GM18511 (cell line): Measurements from ENCODE around the gene FFAR2.
"Not testable (repeated sequence)": the region's sequence is repeated elsewhere in the genome, so short reads cannot be mapped to it uniquely, and the experiment has no call there.

Experiments used
- ATAC-seq: cut with Tn5 transposase; IDR thresholded peaks from one replicate; pipeline ENCODE4 v1.9.1; 2021; ENCODE audit warnings: mild to moderate bottlenecking, moderate library complexity; ENCODE audit not compliant: unreplicated experiment

The FFAR2 gene

DNA sequence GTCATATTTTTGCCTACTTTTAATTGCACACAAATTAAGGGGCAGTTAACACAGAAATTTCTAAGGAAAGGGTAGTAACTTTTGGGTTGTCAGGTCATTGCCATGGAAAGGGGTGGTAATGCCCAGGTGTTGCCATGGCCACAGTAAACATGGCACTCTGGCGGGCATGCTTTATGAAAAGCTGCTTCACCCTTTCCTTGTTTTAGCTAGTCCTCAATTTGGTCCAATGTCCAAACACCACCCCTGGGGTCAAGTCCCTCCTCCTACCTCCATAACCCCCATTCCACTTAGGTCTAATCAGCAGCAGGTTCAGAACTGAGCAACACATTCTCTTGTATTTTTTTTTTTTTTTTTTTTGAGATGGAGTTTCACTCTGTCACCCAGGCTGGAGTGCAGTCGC lies 6.6 kb downstream of the FFAR2 start:
- no peak for ATAC-seq

- ATAC-seq, result no peak
Measured at GRCh38 chr19:35455616-35456201, 7.7 kb downstream of the FFAR2 start.

DNA sequence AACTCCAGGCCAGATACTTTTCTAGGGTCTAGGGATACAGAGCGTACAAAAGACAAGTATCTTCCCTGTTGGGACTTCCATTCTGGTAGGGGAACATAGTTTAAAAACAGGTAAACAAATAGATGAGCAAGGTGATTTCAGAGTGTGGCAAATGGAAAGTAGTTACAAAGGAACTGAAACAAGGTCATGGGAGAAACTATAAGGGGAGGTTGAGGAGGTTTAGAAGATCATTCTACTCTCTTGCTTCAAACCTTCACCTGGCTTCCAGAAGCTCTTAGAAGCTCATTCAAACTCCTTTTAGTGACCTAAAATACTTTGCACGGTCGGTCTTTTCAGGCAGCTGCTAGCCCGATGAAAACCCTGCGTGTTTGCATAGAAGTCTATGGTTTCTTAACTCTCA lies 9.1 kb downstream of the FFAR2 start:
- ATAC-seq, result no peak

DNA sequence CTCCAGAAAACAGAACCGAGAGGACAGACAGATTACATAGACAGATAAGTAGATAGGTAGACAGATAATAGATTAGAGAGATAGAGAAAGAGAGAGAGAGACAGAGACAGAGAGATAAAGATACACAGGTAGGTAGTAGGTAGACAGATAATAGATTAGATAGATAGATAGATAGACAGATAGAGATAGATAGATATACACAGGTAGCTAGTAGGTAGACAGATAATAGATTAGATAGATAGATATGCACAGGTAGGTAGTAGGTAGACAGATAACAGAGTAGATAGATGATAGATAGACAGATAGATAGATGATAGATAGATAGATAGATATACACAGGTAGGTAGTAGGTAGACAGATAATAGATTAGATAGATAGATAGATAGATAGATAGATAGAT lies 10.1 kb downstream of the FFAR2 start:
- no peak for ATAC-seq

DNA sequence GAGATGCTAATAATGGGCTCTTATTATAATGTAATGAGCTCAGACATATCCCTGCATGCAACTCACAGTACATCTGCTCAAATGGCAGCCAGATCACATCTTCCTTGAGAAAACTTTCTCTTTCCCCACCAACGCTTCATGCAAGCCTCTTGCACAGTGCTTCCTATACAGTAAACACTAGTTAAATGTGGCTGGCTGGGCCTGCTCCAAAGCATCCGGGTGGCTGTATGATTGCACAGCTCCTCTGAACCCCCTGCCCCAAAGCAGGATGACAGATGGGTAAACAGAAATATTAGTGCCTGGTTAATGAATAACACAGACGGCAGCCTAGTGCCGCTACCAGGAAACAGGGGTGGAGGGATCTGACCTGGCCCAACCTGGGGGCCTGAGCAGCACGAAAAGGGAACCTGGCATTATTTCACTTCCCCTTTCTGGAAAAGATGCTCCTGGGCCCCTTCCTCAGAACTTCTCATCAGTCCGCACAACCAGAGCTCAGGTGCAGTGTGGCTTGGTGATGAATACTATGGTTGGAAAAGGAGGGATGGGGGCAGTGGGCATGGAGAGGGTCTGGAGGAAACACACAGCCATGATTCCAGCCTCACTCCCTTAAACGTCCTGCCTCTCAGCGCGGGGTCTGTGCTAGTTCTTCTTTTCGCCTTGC lies 10.8 kb downstream of the FFAR2 start:
- ATAC-seq, result peak; percentile 74

DNA sequence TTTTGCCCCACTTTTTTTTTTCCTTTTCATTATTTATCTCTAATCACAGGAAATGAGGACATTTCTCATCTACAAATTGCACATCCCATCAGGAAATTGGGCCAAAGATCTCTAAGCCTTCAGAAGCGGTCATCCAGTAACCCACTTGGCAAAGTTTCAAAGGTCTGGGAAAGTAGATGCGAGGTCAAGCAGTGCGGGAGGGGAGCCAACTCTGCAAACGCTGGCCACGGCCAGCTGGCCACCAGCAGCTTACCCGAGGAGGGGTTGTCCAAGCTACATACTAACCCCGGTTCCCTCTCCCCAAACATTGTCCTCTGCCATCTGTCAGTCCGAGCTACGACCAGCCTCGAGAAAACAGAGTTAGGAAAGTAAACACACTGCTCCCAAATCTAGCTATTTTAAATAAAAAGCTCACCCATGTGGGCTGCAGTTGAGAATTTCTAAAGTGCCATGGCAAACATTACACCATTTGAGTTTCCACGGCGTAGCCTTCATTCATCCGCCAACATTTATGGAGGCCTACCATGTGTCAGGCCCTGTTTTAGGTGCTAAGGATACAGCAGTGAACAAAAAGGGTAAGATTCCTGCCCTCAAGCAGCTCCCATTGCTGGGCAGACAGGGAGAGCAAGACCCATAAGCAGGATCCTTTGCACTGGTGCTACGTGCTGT lies 11.5 kb downstream of the FFAR2 start:
- ATAC-seq, result no peak

GRCh38 chr19:35460608-35461007 lies 12.6 kb downstream of the FFAR2 start:
- ATAC-seq, result no peak

DNA sequence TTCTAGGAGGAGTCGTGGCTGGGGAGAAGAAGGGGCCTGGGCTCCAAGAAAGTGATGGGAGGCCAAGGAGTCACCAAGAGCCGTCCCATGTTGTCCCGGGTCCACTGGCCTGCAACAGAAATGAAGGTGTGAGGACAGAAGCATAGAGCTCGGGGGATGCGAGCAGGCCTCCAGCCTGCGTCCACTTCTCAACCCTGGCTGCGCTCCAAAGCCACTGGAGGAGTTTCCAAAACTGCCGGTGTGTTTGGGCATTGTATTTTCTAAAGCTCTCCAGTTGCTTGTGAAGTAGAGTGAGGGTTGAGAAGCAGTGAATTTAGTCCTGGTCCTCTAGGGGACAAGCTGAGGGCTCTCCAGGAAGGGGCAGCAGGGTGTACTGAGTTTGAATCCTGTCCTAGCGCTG lies 13.0 kb downstream of the FFAR2 start:
- no peak for ATAC-seq

- not testable (repeated sequence) for ATAC-seq
Measured at GRCh38 chr19:35461788-35462187, 13.7 kb downstream of the FFAR2 start.

GRCh38 chr19:35462476-35462953 lies 14.5 kb downstream of the FFAR2 start:
- peak; percentile 65 for ATAC-seq

DNA sequence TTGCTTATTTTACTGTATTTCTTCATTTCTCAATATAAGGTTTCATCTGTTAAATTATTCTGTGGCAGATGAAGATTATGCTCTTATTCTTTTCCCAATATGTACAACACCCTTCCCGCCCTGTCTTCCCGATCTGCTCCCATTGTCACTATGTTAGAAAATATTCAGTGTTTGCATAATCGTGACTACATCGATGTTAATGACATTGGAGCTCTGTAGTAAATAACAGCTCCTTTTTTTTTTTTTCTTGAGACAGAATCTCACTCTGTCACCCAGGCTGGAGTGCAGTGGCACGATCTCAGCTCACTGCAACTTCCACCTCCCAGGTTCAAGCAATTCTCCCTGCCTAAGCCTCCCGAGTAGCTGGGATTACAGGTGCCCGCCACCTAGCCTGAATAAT lies 14.9 kb downstream of the FFAR2 start:
- ATAC-seq, result not testable (repeated sequence)

DNA sequence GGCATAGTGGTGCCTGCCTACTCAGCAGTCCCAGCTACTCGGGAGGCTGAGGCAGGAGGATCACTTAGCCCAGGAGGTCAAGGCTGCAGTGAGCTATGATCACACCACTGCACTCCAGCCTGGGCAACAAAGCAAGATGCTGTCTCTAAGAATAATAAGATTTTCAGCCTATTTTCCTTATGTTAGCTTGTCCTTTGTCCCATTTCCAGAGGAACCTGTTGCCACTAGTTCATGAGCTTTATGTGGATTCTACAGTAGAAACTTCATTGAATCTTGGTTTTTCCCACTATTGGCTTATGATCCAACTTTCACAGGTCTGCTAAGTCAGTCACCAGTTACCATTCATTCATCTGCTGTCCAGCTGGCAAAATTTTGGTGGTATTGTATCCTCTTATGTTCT lies 18.2 kb downstream of the FFAR2 start:
- no peak for ATAC-seq

DNA sequence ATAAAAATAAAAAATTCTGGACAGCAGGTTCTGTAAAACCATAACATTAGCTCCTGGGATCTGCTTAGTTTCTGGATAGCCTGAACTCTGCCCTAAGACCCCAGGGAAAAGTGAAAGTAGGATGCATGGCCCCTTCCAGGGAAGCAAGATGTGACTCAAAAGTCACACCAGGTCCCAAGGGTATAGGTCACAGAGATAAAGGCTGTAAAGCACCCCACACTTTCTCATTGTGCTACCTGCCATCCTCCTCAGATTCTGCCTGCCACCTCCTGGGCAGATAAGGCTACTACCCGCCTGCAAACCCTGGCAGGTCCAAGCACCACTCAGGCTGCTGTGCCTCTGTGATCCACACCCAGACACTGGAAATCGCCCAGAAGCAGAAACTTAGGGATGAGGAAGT lies 20.6 kb downstream of the FFAR2 start:
- ATAC-seq, result peak; percentile 80

DNA sequence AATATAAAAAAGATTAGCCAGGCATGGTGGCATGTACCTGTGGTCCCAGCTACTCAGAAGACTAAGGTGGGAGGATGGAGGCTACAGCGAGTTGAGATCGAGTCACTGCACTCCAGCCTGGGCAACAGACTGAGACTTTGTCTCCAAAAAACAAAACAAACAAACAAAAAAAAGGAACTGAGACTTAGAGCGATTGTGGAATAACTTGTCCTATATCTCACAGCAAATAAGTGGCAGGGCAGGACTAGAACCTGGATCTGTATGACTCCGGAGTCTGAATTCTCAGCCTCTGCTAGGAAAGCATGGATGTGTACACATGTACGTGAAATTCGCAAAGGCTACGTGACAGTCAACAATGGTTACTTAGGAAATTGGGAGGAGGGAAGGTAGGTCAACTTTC lies 22.1 kb downstream of the FFAR2 start:
- ATAC-seq, result no peak

- not testable (repeated sequence) for ATAC-seq
Measured at GRCh38 chr19:35471075-35471474, 23.0 kb downstream of the FFAR2 start.

DNA sequence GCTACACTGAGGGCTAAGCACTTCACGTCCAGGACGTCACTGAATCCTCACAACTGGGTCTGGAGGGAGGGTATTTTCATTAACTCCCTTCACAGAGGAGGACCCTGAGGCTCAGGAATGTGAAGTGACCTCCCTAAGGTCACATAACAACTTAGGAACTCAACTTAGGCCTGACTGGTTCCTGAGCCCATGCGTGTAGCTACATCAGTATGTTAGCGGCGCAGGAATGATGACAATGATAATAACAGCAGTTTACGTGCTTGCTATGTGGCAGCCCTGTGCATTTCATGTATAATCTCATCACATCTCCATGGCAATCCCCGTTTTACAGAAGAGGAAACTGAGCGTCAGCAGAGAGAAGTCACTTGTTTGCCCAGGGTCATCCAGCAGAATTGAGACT lies 23.9 kb downstream of the FFAR2 start:
- ATAC-seq, result no peak

GRCh38 chr19:35474104-35474503 lies 26.0 kb downstream of the FFAR2 start:
- no peak for ATAC-seq

DNA sequence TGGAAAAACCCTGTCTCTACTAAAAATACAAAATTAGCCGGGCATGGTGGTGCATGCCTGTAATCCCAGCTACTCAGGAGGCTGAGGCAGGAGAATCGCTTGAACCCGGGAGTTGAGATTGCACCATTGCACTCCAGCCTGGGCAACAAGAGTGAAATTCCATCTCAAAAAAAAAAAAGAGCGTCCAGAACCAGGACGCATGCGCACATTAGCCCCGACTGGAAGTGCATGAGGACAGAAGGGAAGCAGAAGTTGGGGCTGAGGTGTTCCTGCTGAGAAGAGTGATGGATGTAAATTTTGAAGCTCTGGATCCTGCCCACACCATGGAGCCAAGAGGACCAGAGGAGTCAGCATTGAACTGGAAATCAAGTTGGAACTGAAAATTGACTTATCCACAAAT lies 26.5 kb downstream of the FFAR2 start:
- not testable (repeated sequence) for ATAC-seq

GRCh38 chr19:35476149-35476548 lies 28.1 kb downstream of the FFAR2 start:
- ATAC-seq, result no peak

DNA sequence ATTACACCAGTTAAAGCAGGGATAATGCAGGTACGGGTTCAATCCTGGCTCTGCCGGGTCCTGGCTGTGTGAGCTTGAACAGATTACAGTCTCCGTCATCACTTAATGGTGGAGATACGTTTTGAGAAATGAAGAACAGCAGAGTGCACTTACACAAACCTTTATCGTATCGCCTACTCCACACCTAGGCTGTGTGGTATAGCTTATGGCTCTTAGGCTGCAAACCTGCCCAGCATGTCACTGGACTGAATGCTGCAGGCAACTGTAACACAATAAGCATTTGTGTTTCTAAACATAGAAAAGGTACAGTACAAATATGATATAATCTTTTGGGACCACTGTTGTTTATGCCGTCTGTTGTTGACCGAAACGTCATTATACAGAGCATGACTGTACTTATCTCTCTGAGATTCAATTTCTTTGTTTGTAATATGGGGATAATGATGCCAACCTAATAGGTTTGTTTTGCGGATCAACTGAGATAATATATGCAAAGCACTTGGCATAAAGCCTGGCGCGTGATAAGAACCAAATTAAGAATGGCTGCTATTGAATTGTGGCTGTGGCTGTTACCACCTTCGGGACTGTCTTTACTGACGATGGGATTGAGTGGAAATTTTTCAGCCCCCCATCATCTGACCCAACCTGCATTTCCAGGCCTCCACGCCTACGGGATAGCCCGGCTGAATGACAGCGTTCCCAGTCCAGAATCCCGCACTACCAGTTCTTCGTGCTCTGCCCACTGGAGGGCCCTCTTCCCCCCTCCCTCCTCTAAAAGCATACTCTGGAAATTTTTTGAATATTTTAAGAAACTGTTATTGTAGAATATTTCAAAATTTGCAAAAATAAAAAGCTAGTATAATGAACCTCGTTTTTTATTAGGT lies 31.0 kb downstream of the FFAR2 start:
- no peak for ATAC-seq

DNA sequence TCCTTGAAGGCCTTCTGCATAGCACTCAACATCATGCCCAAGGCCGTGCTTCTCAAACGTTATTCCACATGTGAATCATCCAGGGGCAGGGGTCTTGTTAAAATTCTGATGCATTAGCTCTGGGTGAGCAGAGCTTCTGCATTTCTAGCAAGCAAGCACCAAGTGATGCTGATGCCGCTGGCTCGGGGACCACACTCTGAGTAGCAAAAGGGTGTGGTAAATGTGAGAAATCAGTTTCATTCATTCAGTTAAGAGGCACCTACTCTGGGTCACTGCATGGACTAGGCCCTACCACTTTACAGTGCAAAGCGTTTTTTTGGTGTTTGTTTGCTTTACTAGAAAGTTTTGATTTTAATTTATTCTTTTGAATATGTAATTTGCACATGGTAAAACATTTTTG lies 35.0 kb downstream of the FFAR2 start:
- ATAC-seq, result no peak
